Measurements from ENCODE around the gene FGF23. TPM values are rescaled to one million over a fixed set of nuclear protein-coding genes. Genes with fewer than 3 reads are reported as not detected.

The FGF23 gene
- total and polyA plus RNA-seq, 2 experiments from 2014 or later, result not detected

DNA sequence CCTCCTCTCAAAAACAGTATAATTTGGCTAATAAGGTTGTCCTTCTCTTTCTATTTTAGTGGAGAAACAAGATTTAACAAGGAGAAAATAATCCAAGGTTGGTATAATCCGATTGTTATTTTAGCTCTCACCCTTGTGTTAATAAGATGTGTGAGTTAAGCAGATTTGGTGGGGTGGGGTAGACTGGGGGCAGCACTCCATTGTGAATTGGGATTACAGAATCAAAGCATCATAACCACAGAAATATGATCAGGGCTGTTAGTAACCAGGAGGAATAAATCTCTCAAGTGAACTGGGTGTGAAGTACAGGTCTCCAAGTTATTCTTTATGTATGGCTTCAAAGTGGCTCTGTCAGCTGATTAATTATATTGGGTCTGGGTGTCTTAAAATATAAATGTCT lies 48.3 kb downstream of the FGF23 start:
- H3K79me2 ChIP-seq (ENCODE audit: insufficient read depth), result peaks cover 60% of the 10 kb centered on the region
- no peaks in the 10 kb centered on the region for H3K4me1 ChIP-seq (ENCODE audit: insufficient read depth)
- H3K9me2 ChIP-seq (ENCODE audit: insufficient read depth), result no peaks in the 10 kb centered on the region
- no peaks in the 10 kb centered on the region for H3K9me3 ChIP-seq (ENCODE audit: low read depth)
- no peak overlapping the region for H3K9ac ChIP-seq
- H4K20me1 ChIP-seq (ENCODE audit: insufficient read depth), result no peaks in the 10 kb centered on the region
- no peaks in the 10 kb centered on the region for H3K27me3 ChIP-seq (replicated peaks; ENCODE audit: insufficient read depth)
- no peak overlapping the region for H2AFZ ChIP-seq
- WGBS, 2 experiments (ENCODE audit: low coverage in 1 of 2, low lambda C conversion rate in 2 of 2, missing lambda C conversion rate in 2 of 2), result 90 to 95% methylated on average over 1 of the region's 1 CpG
- H3K36me3 ChIP-seq (ENCODE audit: low read depth), result 0 out of 2 replicates have a peak, but pooled peaks cover 5% of the 10 kb centered on the region
- H3F3A ChIP-seq (ENCODE audit: insufficient read depth), result no peaks in the 10 kb centered on the region
- in situ Hi-C loops (cut with MboI), result no loop called here
- no peak overlapping the region for H3K4me2 ChIP-seq (ENCODE audit: unreplicated experiment)
- H3K27ac ChIP-seq, result no peak overlapping the region
- H3K4me3 ChIP-seq, result no peak overlapping the region
- DNase-seq, result no peak
- no peak for TF ChIP-seq EZH2phosphoT487 (IDR thresholded peaks at IDR 0.05; ENCODE audit: insufficient read depth, low read depth)
- no peak for TF ChIP-seq EZH2 (IDR thresholded peaks at IDR 0.05; ENCODE audit: insufficient read depth, poor library complexity, severe bottlenecking)

DNA sequence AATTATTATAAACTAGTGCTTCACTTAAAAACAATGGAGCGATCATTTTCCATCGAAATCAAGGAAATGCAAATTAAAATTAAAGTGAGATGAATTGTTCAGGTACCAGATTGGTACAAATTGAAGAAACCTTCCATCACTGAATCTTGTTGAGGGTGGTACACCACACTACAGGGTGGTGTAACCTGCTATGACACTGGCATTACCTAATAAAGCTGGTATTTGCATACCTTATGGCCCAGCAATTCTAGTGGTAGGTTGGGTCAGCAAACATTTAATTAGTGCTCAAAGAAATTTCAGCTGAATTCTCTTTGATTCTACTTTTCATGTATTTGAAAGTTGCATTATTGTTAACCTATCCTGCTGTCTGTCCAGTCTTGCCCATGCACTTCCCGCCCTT lies 49.3 kb downstream of the FGF23 start:
- no peaks in the 10 kb centered on the region for H4K20me1 ChIP-seq (ENCODE audit: insufficient read depth)
- in situ Hi-C loops (cut with MboI), result no loop called here
- no peaks in the 10 kb centered on the region for H3K4me1 ChIP-seq (ENCODE audit: insufficient read depth)
- DNase-seq, result no peak
- H3K9ac ChIP-seq, result no peak overlapping the region
- WGBS, 2 experiments (ENCODE audit: low coverage in 1 of 2, low lambda C conversion rate in 2 of 2, missing lambda C conversion rate in 2 of 2), result 97% methylated on average over 3 of the region's 3 CpGs
- TF ChIP-seq EZH2phosphoT487 (IDR thresholded peaks at IDR 0.05; ENCODE audit: insufficient read depth, low read depth) (no peak), EZH2 (IDR thresholded peaks at IDR 0.05; ENCODE audit: insufficient read depth, poor library complexity, severe bottlenecking) (no peak)
- H3F3A ChIP-seq (ENCODE audit: insufficient read depth), result no peaks in the 10 kb centered on the region
- no peaks in the 10 kb centered on the region for H3K9me3 ChIP-seq (ENCODE audit: low read depth)
- peaks cover 71% of the 10 kb centered on the region for H3K79me2 ChIP-seq (ENCODE audit: insufficient read depth)
- H3K27me3 ChIP-seq (replicated peaks; ENCODE audit: insufficient read depth), result no peaks in the 10 kb centered on the region
- H3K36me3 ChIP-seq (ENCODE audit: low read depth), result 0 out of 2 replicates have a peak, but pooled peaks cover 5% of the 10 kb centered on the region
- no peak overlapping the region for H3K27ac ChIP-seq
- H2AFZ ChIP-seq, result no peak overlapping the region
- no peak overlapping the region for H3K4me2 ChIP-seq (ENCODE audit: unreplicated experiment)
- no peak overlapping the region for H3K4me3 ChIP-seq
- H3K9me2 ChIP-seq (ENCODE audit: insufficient read depth), result no peaks in the 10 kb centered on the region

DNA sequence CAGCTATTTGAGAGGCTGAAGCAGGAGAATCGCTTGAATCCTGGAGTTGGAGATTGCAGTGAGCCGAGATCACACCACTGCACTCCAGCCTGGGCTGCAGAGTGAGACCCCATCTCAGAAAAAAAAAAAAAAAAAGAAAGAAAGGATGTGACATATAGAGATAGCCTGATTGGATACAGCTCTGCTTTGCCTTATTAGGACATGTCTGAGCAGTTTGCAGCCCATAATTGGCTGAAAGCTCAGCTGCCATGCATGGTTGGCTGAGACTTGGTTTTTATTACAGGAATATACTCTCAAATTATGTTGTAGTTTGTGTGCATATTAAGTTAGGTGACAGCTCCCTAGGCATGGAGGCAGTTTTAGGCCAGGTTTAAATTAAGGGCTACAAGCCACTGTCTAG lies 52.2 kb downstream of the FGF23 start:
- Histone ChIP-seq H2AFZ (no peak overlapping the region), H3K9ac (no peak overlapping the region), H3K79me2 (ENCODE audit: insufficient read depth) (peaks cover 99% of the 10 kb centered on the region), H3K27ac (no peak overlapping the region), H3K27me3 (replicated peaks; ENCODE audit: insufficient read depth) (no peaks in the 10 kb centered on the region), H3K4me1 (ENCODE audit: insufficient read depth) (peaks cover 4% of the 10 kb centered on the region; the same call in 1 of the 2 replicates), H4K20me1 (ENCODE audit: insufficient read depth) (no peaks in the 10 kb centered on the region), H3K4me3 (no peak overlapping the region), H3K36me3 (ENCODE audit: low read depth) (no peaks in the 10 kb centered on the region), H3K9me3 (ENCODE audit: low read depth) (no peaks in the 10 kb centered on the region), H3K9me2 (ENCODE audit: insufficient read depth) (no peaks in the 10 kb centered on the region), H3K4me2 (ENCODE audit: unreplicated experiment) (no peak overlapping the region), H3F3A (ENCODE audit: insufficient read depth) (no peaks in the 10 kb centered on the region)
- WGBS, 2 experiments (ENCODE audit: low coverage in 1 of 2, low lambda C conversion rate in 2 of 2, missing lambda C conversion rate in 2 of 2), result 96 to 100% methylated on average over 2 of the region's 2 CpGs
- no peak for TF ChIP-seq EZH2 (IDR thresholded peaks at IDR 0.05; ENCODE audit: insufficient read depth, poor library complexity, severe bottlenecking)
- no peak for TF ChIP-seq EZH2phosphoT487 (IDR thresholded peaks at IDR 0.05; ENCODE audit: insufficient read depth, low read depth)
- in situ Hi-C loops (cut with MboI), result no loop called here
- no peak for DNase-seq

DNA sequence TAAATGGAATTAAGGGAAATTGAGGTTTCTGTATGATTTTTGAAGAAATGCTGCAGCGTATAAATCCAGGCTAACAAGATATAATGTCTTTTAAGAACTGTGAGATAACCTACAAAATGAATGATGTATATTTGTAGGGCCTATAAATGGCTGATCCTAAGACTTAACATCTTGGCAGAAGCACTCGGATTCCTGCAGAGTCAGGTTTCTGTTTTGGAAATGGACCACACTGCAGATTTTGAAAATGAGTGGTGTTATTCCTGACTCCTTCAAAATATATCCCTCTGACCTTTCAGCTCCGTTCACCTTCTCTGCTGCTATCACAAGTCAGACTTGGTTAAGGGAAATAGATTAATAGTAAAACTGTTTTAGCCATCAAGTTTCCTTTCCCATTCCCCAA lies 53.5 kb downstream of the FGF23 start:
- no peaks in the 10 kb centered on the region for H3K9me3 ChIP-seq (ENCODE audit: low read depth)
- no peak for DNase-seq
- H3K4me1 ChIP-seq (ENCODE audit: insufficient read depth), result peaks cover 8% of the 10 kb centered on the region; the same call in 1 of the 2 replicates
- TF ChIP-seq EZH2 (IDR thresholded peaks at IDR 0.05; ENCODE audit: insufficient read depth, poor library complexity, severe bottlenecking) (no peak), EZH2phosphoT487 (IDR thresholded peaks at IDR 0.05; ENCODE audit: insufficient read depth, low read depth) (no peak)
- H3K9ac ChIP-seq, result no peak overlapping the region
- H3F3A ChIP-seq (ENCODE audit: insufficient read depth), result no peaks in the 10 kb centered on the region
- no peak overlapping the region for H3K4me2 ChIP-seq (ENCODE audit: unreplicated experiment)
- peaks cover 94% of the 10 kb centered on the region for H3K79me2 ChIP-seq (ENCODE audit: insufficient read depth)
- WGBS, 2 experiments (ENCODE audit: low coverage in 1 of 2, low lambda C conversion rate in 2 of 2, missing lambda C conversion rate in 2 of 2), result 86 to 89% methylated on average over 3 of the region's 3 CpGs
- H3K36me3 ChIP-seq (ENCODE audit: low read depth), result no peaks in the 10 kb centered on the region
- H3K27me3 ChIP-seq (replicated peaks; ENCODE audit: insufficient read depth), result no peaks in the 10 kb centered on the region
- no peak overlapping the region for H3K4me3 ChIP-seq
- no peak overlapping the region for H2AFZ ChIP-seq
- no peaks in the 10 kb centered on the region for H4K20me1 ChIP-seq (ENCODE audit: insufficient read depth)
- no peak overlapping the region for H3K27ac ChIP-seq
- H3K9me2 ChIP-seq (ENCODE audit: insufficient read depth), result no peaks in the 10 kb centered on the region
- in situ Hi-C loops (cut with MboI), result no loop called here

DNA sequence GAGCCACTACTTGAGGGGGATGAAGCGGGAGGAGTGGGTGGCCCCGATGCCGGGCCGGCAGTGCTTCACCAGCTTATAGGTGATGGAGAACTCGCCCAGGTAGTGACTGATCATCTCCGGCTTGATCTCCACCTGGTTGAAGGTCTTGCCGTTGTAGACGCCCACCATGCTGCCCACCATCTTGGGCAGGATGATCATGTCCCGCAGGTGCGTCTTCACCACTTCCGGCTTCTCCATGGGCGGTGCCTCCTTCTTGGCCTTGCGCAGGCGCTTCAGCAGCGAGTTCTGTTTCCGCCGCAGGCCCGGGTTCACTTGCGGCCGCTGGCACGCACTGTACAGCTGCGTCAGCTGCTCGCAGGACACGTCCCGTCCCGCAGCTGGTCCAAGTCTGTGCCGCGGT lies 55.1 kb downstream of the FGF23 start:
- in situ Hi-C loops (cut with MboI), result no loop called here
- Histone ChIP-seq H3K4me3 (no peak overlapping the region), H3K36me3 (ENCODE audit: low read depth) (no peaks in the 10 kb centered on the region), H3K27ac (no peak overlapping the region), H3K9me2 (ENCODE audit: insufficient read depth) (no peaks in the 10 kb centered on the region), H3K9ac (no peak overlapping the region), H3F3A (ENCODE audit: insufficient read depth) (0 out of 2 replicates have a peak, but pooled peaks cover 3% of the 10 kb centered on the region), H2AFZ (no peak overlapping the region), H3K9me3 (ENCODE audit: low read depth) (no peaks in the 10 kb centered on the region), H3K4me1 (ENCODE audit: insufficient read depth) (peaks cover 11% of the 10 kb centered on the region), H3K27me3 (replicated peaks; ENCODE audit: insufficient read depth) (no peaks in the 10 kb centered on the region), H3K4me2 (ENCODE audit: unreplicated experiment) (no peak overlapping the region), H4K20me1 (ENCODE audit: insufficient read depth) (no peaks in the 10 kb centered on the region), H3K79me2 (ENCODE audit: insufficient read depth) (peaks cover 78% of the 10 kb centered on the region)
- 97 to 99% methylated on average over 26 to 27 of the region's 28 CpGs for WGBS, 2 experiments (ENCODE audit: low coverage in 1 of 2, low lambda C conversion rate in 2 of 2, missing lambda C conversion rate in 2 of 2)
- TF ChIP-seq EZH2phosphoT487 (IDR thresholded peaks at IDR 0.05; ENCODE audit: insufficient read depth, low read depth) (no peak), EZH2 (IDR thresholded peaks at IDR 0.05; ENCODE audit: insufficient read depth, poor library complexity, severe bottlenecking) (no peak)
- DNase-seq, result no peak

Measured in GM23248 (cell line).